ENCODE results near the gene MYO3B. TPM values are rescaled to one million over a fixed set of nuclear protein-coding genes. Genes with fewer than 3 reads are reported as not detected.

Gene MYO3B
- total RNA-seq, 5 donors from 2014 or later (not counting 1 experiment from before 2014, with no cell fraction given): 0.26 to 0.28 TPM; not detected in 3

GRCh38 chr2:170298861-170299429, 121.0 kb downstream of the MYO3B start:
- no peaks in the 10 kb centered on the region for H3K36me3 Mint-ChIP-seq
- DNase-seq: no peak
- Histone ChIP-seq H3K27ac (ENCODE audit: low read length) (no peak overlapping the region), H3K27me3 (replicated peaks in 1 of 2; ENCODE audit: control insufficient read depth in 2 of 2, extremely low read depth in 1 of 2, insufficient read depth in 2 of 2, low read length in 1 of 2) (no peaks in the 10 kb centered on the region), H3K4me1 (ENCODE audit: control insufficient read depth in 1 of 2, extremely low read depth in 1 of 2, insufficient read depth in 2 of 2, low read length in 2 of 2) (no peaks in the 10 kb centered on the region), H3K36me3 (ENCODE audit: control insufficient read depth in 2 of 2, extremely low read depth in 1 of 2, insufficient read depth in 1 of 2, low read length in 1 of 2) (no peaks in the 10 kb centered on the region), H3K9me3 (no peaks in the 10 kb centered on the region), H3K4me3 (ENCODE audit: control insufficient read depth in 1 of 2, extremely low read depth in 1 of 2, low read length in 1 of 2) (no peak overlapping the region)
- ChIA-PET POLR2A (no interaction called here), CTCF (no interaction called here)
- ATAC-seq (replicated peaks in 1 of 4): no peak
- H3K9me3 Mint-ChIP-seq: peaks cover 3 to 7% (median 5%) of the 10 kb centered on the region in 3 donors
- H3K27ac Mint-ChIP-seq: no peak overlapping the region
- H3K4me3 Mint-ChIP-seq: no peak overlapping the region
- H3K4me1 Mint-ChIP-seq: no peaks in the 10 kb centered on the region
- H3K27me3 Mint-ChIP-seq: peaks cover 9 to 10% of the 10 kb centered on the region in 2 donors

DNA sequence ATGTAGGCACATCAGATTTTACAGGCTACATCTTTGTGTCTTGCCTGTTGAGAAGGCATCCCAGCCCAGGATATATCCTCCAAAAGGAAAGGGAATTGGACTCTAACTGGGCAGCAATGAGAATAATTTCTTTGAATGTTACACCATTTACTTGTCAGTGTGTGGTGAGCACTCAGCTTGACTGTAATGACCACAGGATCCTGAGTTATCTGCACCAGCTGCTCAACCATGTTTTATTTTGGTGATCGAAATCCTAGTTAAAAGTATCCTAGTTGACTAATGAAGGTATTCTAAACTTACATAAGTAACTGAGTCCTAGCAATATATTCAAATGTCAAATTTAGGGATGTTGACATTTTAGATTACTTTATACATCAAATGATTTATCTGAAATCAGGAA, 123.0 kb downstream of the MYO3B start:
- WGBS (ENCODE audit: insufficient coverage): no CpG with 5 or more reads among the region's 1 CpG
- no peak for DNase-seq

DNA sequence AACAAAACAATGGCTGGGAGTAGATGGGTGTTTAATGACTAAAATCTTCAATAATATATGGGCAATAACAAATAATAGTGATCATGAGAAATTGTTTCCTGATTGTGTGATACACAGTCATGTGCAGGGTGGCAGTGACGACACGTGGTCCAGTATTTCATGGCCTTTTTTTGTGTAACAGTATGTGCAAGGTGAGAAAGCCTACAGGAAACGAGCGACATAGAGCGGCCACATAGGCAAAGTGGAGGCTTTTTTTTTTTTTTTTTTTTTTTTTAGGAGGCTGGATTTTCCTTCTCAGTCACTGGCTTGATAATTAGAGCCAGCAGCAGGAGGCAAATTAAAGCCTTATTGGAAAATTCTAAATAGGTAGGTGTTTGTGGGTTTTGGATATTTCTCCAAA, 123.7 kb downstream of the MYO3B start:
- ChIA-PET CTCF (no interaction called here), POLR2A (no interaction called here)

More for the DNA sequence above, 123.0 kb downstream of the MYO3B start:
- CTCF ChIA-PET: no interaction called here
- POLR2A ChIA-PET: no interaction called here
- Mint-ChIP-seq H3K9me3 (peaks cover under 1 to 5% (median 3%) of the 10 kb centered on the region in 3 donors), H3K36me3 (no peaks in the 10 kb centered on the region), H3K27me3 (peaks cover 7 to 8% of the 10 kb centered on the region in 2 donors), H3K4me3 (no peak overlapping the region), H3K4me1 (no peaks in the 10 kb centered on the region), H3K27ac (no peak overlapping the region)
- no peaks in the 10 kb centered on the region for H3K9me3 ChIP-seq
- ATAC-seq (replicated peaks in 1 of 4): no peak
- no peaks in the 10 kb centered on the region for H3K36me3 ChIP-seq (ENCODE audit: control insufficient read depth in 2 of 2, extremely low read depth in 1 of 2, insufficient read depth in 1 of 2, low read length in 1 of 2)
- H3K4me3 ChIP-seq (ENCODE audit: control insufficient read depth in 1 of 2, extremely low read depth in 1 of 2, low read length in 1 of 2): no peak overlapping the region
- H3K27ac ChIP-seq (ENCODE audit: low read length): no peak overlapping the region
- H3K4me1 ChIP-seq (ENCODE audit: control insufficient read depth in 1 of 2, extremely low read depth in 1 of 2, insufficient read depth in 2 of 2, low read length in 2 of 2): no peaks in the 10 kb centered on the region
- no peaks in the 10 kb centered on the region for H3K27me3 ChIP-seq (replicated peaks in 1 of 2; ENCODE audit: control insufficient read depth in 2 of 2, extremely low read depth in 1 of 2, insufficient read depth in 2 of 2, low read length in 1 of 2)

DNA sequence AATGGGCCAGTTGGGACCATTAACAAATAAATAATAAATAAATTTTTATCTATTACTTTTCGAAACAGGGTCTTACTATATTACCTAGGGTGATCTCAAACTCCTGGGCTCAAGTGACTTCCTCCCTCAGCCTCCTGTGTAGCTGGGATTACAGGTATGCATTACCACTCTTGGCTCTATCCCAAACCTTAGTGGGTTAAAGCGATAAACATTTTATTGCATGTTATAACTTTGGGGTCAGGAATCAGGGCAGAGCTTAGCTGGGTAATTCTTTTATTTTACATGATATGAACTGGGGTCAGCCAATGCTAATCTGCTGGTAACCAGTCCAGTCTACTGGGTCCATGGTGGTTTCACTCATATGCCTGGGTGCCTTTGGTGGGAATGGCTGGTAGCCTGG, 127.8 kb downstream of the MYO3B start:
- no peak for DNase-seq
- no peaks in the 10 kb centered on the region for H3K36me3 Mint-ChIP-seq
- Histone ChIP-seq H3K9me3 (no peaks in the 10 kb centered on the region), H3K4me1 (ENCODE audit: control insufficient read depth in 1 of 2, extremely low read depth in 1 of 2, insufficient read depth in 2 of 2, low read length in 2 of 2) (no peaks in the 10 kb centered on the region), H3K27me3 (replicated peaks in 1 of 2; ENCODE audit: control insufficient read depth in 2 of 2, extremely low read depth in 1 of 2, insufficient read depth in 2 of 2, low read length in 1 of 2) (peaks cover 0 to 2% of the 10 kb centered on the region in 2 experiments), H3K27ac (ENCODE audit: low read length) (no peak overlapping the region), H3K36me3 (ENCODE audit: control insufficient read depth in 2 of 2, extremely low read depth in 1 of 2, insufficient read depth in 1 of 2, low read length in 1 of 2) (no peaks in the 10 kb centered on the region), H3K4me3 (ENCODE audit: control insufficient read depth in 1 of 2, extremely low read depth in 1 of 2, low read length in 1 of 2) (no peak overlapping the region)
- ChIA-PET CTCF (no interaction called here), POLR2A (no interaction called here)
- H3K4me3 Mint-ChIP-seq: no peak overlapping the region
- no peaks in the 10 kb centered on the region for H3K9me3 Mint-ChIP-seq
- peaks cover 5 to 11% of the 10 kb centered on the region in 2 donors for H3K27me3 Mint-ChIP-seq
- no peaks in the 10 kb centered on the region for H3K4me1 Mint-ChIP-seq
- no CpG with 5 or more reads among the region's 2 CpGs for WGBS (ENCODE audit: insufficient coverage)
- H3K27ac Mint-ChIP-seq: no peak overlapping the region
- ATAC-seq (replicated peaks in 1 of 4): no peak

More for the DNA sequence above, 123.7 kb downstream of the MYO3B start:
- H3K4me3 ChIP-seq (ENCODE audit: control insufficient read depth in 1 of 2, extremely low read depth in 1 of 2, low read length in 1 of 2): no peak overlapping the region
- H3K4me1 ChIP-seq (ENCODE audit: control insufficient read depth in 1 of 2, extremely low read depth in 1 of 2, insufficient read depth in 2 of 2, low read length in 2 of 2): no peaks in the 10 kb centered on the region
- Mint-ChIP-seq H3K4me1 (no peaks in the 10 kb centered on the region), H3K9me3 (no peaks in the 10 kb centered on the region), H3K4me3 (no peak overlapping the region), H3K27ac (no peak overlapping the region), H3K36me3 (no peaks in the 10 kb centered on the region), H3K27me3 (peaks cover 5 to 8% of the 10 kb centered on the region in 2 donors)
- no peaks in the 10 kb centered on the region for H3K9me3 ChIP-seq
- H3K27ac ChIP-seq (ENCODE audit: low read length): no peak overlapping the region
- ATAC-seq (replicated peaks in 1 of 4): no peak
- no peak for DNase-seq
- WGBS (ENCODE audit: insufficient coverage): 78% methylated on average over 5 of the region's 5 CpGs
- H3K36me3 ChIP-seq (ENCODE audit: control insufficient read depth in 2 of 2, extremely low read depth in 1 of 2, insufficient read depth in 1 of 2, low read length in 1 of 2): no peaks in the 10 kb centered on the region
- H3K27me3 ChIP-seq (replicated peaks in 1 of 2; ENCODE audit: control insufficient read depth in 2 of 2, extremely low read depth in 1 of 2, insufficient read depth in 2 of 2, low read length in 1 of 2): peaks cover 0 to 2% of the 10 kb centered on the region in 2 experiments

- ChIA-PET POLR2A (no interaction called here), CTCF (no interaction called here)
- Mint-ChIP-seq H3K9me3 (no peaks in the 10 kb centered on the region), H3K27me3 (peaks cover 5 to 11% of the 10 kb centered on the region in 2 donors), H3K27ac (no peak overlapping the region), H3K36me3 (no peaks in the 10 kb centered on the region), H3K4me3 (no peak overlapping the region), H3K4me1 (no peaks in the 10 kb centered on the region)
- DNase-seq (no peak), ATAC-seq (replicated peaks in 1 of 4) (no peak)
- Histone ChIP-seq H3K27ac (ENCODE audit: low read length) (no peak overlapping the region), H3K27me3 (replicated peaks in 1 of 2; ENCODE audit: control insufficient read depth in 2 of 2, extremely low read depth in 1 of 2, insufficient read depth in 2 of 2, low read length in 1 of 2) (peaks cover 0 to 2% of the 10 kb centered on the region in 2 experiments), H3K4me1 (ENCODE audit: control insufficient read depth in 1 of 2, extremely low read depth in 1 of 2, insufficient read depth in 2 of 2, low read length in 2 of 2) (no peaks in the 10 kb centered on the region), H3K4me3 (ENCODE audit: control insufficient read depth in 1 of 2, extremely low read depth in 1 of 2, low read length in 1 of 2) (no peak overlapping the region), H3K36me3 (ENCODE audit: control insufficient read depth in 2 of 2, extremely low read depth in 1 of 2, insufficient read depth in 1 of 2, low read length in 1 of 2) (no peaks in the 10 kb centered on the region), H3K9me3 (no peaks in the 10 kb centered on the region)
- 89% methylated on average over 4 of the region's 5 CpGs for WGBS (ENCODE audit: insufficient coverage)
Measured at GRCh38 chr2:170306293-170306873, 128.4 kb downstream of the MYO3B start.

DNA sequence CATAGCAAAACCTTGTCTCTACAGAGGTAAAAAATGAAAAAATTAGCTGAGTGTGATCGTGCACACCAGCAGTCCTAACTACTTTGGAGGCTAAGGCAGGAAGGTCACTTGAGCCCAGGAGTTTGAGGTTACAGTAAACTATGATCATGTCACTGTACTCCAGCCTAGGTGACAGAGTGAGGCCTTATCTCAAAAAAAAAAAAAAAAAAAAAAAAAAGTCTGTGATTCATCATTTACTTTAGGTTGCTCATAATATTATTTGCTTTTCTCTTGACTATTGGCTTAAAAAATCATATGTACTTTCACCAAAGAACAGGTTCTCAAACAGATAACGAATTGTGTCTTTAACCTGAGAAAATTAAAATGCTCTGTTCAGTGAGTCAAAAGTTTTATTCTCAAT, 129.1 kb downstream of the MYO3B start:
- Histone ChIP-seq H3K9me3 (no peaks in the 10 kb centered on the region), H3K27ac (ENCODE audit: low read length) (no peak overlapping the region), H3K4me1 (ENCODE audit: control insufficient read depth in 1 of 2, extremely low read depth in 1 of 2, insufficient read depth in 2 of 2, low read length in 2 of 2) (no peaks in the 10 kb centered on the region), H3K27me3 (replicated peaks in 1 of 2; ENCODE audit: control insufficient read depth in 2 of 2, extremely low read depth in 1 of 2, insufficient read depth in 2 of 2, low read length in 1 of 2) (peaks cover 0 to 2% of the 10 kb centered on the region in 2 experiments), H3K36me3 (ENCODE audit: control insufficient read depth in 2 of 2, extremely low read depth in 1 of 2, insufficient read depth in 1 of 2, low read length in 1 of 2) (no peaks in the 10 kb centered on the region), H3K4me3 (ENCODE audit: control insufficient read depth in 1 of 2, extremely low read depth in 1 of 2, low read length in 1 of 2) (no peak overlapping the region)
- Mint-ChIP-seq H3K4me3 (no peak overlapping the region), H3K4me1 (no peaks in the 10 kb centered on the region), H3K27me3 (peaks cover 5 to 16% of the 10 kb centered on the region in 2 donors), H3K36me3 (no peaks in the 10 kb centered on the region), H3K27ac (no peak overlapping the region), H3K9me3 (no peaks in the 10 kb centered on the region)
- ChIA-PET POLR2A (no interaction called here), CTCF (no interaction called here)
- DNase-seq (no peak), ATAC-seq (replicated peaks in 1 of 4) (no peak)
- WGBS (ENCODE audit: insufficient coverage): no CpG with 5 or more reads among the region's 2 CpGs
